ENCODE measurements around the gene MN1.
"Not testable (repeated sequence)": the region's sequence is repeated elsewhere in the genome, so short reads cannot be mapped to it uniquely, and the experiment has no call there.

The MN1 gene

DNA sequence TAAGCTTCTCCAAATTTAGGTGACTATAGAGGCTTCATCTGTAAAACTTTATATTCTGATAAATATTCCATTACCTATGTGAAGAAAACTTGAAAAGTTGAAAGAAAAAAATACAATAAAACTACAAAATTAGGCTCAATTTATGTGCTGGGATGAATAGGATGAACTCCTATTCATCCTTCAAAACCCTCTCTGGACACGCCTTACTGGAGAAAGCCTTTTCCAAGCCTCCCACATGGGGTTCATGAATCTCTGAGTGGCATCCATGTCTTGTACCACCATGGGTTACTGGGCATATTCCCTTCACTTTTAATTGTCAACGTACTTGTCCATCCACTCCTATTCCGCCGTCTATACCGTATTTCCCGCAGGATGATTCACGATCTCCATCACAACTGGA, 55.7 kb downstream of the MN1 start:
- in situ Hi-C loops (cut with MboI; ENCODE audit: low sequenced_read_pairs) = no loop called here

DNA sequence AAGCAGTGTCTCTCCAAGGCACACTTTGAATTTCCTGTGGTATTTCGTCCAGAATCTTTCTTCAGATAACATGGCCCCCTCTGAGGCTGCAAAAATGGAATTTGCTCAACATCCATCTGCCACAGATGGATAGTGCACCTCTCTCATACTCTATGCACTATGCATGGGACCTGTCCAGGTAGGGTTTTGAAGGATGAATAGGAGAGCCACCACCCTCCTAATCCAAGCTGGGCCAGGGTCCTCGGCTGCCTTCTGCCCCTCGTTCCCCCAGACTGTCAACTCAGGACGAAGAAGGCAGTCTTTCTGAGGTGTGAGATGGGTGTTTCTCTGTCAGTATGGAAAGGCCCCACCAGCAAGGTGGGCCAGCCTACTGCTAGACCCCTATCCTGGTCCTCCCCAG, 56.4 kb downstream of the MN1 start:
- in situ Hi-C loops (cut with MboI; ENCODE audit: low sequenced_read_pairs) = no loop called here

DNA sequence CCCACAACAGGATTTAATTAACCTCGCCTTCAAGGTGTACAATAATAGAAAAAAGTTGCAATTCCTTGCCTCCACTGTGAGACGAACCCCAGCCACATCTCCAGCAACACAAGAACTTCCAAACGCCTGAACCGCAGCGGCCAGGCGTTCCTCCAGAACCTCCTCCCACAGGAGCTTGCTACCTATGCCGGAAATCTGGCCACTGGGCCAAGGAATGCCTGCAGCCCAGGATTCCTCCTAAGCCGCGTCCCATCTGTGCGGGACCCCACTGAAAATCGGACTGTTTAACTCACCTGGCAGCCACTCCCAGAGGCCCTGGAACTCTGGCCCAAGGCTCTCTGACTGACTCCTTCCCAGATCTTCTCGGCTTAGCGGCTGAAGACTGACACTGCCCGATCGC, 57.5 kb downstream of the MN1 start:
- in situ Hi-C loops (cut with MboI; ENCODE audit: low sequenced_read_pairs) = not testable (repeated sequence)

DNA sequence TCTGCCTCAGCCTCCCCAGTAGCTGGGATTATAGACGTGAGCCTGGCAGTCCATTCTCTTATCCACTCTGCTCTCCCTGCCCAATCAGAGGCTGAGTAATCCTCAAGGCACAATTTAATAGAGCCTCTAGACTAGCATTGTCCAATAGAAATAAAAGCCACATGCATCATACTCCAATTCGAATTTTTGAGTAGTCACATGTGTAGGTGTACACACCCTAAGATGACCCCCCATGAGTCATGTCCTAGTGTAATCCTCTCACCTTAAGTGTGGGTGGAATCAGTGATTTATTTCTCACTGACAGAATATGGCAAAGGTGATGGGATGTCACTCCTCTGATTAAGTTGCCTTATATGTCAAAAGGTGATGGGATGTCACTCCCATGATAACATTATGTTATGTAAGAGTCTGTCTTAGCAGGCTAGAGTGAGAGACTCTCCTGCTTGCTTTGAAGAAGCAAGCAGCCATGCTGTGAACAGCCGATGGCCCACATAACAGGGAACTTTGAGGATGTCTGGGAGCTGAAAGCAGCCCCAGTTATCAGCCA, 61.3 kb downstream of the MN1 start:
- in situ Hi-C loops (cut with MboI; ENCODE audit: low sequenced_read_pairs) = no loop called here

DNA sequence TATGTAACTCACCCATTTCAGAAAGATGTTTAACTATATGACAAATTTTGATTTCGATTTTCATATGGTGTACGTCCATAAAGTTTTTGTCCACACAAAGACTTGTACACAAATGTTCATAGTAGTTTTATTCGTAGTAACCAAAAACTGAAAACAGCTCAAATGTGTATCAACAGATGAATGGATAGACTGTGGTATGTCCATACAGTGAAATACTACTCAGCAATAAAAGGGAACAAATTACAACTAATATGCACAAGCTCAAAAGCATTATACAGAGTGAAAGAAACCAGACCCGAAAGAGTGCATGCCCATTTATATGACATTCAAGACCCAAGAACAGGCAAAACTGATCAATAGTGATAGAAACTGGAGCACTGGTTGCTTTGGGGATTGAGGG, 64.0 kb downstream of the MN1 start:
- in situ Hi-C loops (cut with MboI; ENCODE audit: low sequenced_read_pairs) = no loop called here

DNA sequence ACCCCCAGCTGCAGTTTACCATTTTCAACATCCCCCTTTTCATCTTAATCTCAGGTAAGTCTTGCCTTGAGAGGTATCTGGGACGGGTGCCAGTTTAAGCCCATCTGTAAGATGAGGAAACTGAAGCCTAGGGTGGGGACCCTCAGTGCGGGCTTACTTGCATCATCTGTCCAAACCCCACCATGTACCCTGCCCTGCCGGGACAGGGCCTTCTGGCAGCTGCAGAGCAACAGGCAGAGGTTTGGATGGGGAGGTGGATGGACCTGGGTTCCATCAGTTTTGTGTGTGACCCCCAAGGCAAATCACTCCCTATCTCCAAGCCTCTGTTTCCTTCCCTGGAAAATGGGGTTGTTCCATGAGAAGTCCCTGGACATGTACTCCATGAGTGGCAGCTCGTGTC, 67.5 kb downstream of the MN1 start:
- in situ Hi-C loops (cut with MboI; ENCODE audit: low sequenced_read_pairs) = no loop called here

DNA sequence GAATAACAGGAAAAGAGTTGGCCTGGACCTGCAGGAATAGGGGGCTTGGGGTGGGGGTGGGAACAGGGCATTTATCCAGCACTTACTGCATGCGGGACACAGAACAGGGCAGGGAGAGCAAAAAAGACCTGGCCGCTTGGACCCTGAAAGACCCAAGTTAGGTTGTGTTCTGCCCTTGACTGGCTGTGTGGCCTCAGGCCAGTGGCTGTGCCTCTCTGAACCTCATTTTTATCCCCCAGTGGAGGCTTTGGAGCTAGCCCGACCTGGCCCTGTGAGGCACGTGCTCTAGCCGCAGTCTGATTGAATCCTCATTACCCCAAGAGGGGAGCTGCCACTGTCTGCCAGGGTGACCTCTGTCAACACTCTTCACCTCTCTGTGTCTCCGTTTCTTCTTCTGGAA, 68.7 kb downstream of the MN1 start:
- in situ Hi-C loops (cut with MboI; ENCODE audit: low sequenced_read_pairs) = no loop called here

DNA sequence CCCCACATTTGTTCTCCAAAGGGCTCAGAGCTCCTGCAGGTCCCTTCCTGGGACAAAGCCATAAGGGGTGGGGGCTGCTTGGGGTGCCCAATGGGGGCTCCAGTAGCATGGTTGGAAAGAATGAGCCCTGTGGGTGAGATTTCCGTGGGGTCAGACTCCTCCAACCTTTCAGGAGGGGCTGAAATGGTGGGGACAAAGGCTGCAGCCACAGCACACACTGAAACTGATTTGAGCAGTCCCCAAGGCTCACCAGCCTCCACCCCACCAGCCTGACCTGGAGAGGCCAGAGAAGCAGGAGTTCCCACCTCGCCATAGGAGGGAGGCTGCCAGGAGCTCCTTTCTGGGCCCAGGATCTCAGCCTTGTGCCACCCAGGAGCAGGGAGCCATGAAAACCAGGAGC, 69.2 kb downstream of the MN1 start:
- in situ Hi-C loops (cut with MboI; ENCODE audit: low sequenced_read_pairs) = no loop called here

DNA sequence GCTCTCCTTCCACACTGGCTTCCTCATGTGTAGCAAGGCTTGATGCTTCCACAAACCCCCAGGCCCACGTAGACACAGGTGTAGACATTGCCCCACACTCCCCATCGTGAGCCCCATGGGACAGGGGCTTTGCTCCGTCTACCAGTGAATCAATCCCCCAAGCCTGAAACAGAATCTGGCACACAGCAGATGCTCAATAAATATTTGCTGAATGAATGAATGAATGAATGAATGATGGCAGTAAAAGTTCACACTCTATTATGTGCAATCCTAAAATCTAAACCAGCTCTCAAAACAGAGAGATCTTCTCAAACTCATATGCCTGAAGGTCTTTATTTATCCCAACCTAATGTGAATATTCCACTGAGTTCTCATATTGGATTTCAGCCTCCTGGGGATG, 69.9 kb downstream of the MN1 start:
- in situ Hi-C loops (cut with MboI; ENCODE audit: low sequenced_read_pairs) = no loop called here

DNA sequence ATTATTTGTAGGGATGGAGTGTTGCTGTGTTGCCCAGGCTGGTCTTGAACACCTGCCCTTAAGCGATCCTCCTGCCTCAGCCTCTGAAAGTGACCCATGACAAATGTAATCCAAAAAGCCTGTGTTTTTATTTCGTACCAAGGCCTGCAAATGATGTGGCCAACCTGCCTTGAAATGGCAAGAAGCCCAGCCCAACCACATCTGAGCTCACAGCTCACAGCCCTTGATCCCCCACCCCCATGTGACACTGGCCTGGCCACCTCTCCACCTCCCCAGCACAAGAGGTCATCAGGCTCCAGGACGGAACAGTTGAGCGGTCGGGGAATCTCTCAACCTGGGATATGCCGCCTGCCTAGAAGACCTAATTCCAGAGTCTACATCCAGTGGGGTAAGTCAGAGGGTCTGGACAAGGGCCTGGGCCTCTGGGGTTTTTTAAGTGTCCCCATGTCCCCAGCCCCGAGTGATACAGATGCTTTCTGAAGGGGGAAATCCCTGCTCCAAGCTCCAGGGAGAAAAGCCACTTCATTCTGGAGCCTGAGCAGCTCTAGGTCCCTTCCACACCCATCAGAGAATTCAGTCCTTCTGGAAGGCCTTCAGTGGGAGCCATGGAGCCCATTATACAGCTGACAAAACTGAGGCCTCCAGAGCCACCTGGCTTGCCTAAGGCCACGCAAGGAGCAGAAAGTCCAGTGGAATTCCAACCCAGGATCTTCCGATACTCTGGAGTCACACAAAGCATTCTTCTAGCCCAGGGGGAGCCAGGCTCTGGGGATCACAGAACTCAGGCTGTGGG, 70.7 kb downstream of the MN1 start:
- in situ Hi-C loops (cut with MboI; ENCODE audit: low sequenced_read_pairs) = no loop called here

DNA sequence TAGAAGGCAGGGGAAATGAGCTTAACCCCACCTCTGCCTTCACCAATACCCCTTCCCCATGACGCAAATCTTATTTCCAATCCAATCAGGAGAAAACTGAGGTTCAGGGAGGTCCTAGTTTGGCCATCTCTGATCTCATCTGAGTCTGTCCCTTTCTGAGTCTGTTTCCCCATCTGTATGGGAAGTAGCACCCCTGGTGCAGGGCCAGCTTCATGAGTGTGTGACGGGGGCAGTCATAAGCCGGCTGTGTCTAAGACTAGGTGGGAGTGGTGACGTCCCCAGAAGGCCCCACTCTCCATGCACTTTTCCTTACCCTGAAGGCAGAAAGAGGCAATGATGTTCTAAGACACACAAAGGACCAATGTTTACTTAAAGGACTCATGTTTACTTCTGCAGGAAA, 72.3 kb downstream of the MN1 start:
- in situ Hi-C loops (cut with MboI; ENCODE audit: low sequenced_read_pairs) = no loop called here

DNA sequence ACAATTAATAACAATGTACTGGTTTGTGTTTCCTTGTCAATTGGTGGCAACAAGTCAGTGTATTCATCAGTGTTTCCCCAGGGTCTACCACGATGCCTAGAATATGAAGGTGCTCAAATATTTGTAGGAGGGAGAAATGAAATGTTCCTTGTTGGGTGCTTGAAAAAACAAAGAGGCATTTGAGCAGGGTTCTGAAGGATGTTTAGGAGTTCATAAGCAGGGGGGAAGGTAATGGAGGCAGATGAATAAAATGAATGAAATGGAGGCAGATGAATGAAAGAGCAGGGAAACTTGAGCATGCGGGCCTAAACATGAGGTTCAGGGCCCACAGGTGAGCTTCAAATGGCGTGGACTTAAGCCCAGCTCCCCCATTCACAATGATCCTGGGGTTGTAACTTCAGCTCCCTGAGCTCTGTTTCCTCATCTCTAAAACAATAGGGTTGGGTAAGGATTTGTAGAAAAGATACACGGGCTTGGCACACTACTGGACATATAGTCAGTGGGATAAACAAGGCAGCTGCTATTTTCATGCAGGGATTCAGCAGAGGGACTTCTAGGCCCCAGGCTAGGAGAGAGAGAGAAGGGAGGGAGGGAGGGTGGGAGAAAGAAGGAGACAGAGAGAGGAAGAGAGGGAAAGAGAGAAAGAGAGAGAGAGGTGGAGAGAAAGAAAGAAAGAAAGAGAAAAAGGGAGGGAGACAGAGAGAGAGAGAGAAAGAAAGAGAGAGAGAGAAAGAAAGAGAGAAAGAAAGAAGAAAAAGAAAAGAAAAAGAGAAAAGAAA, 73.7 kb downstream of the MN1 start:
- in situ Hi-C loops (cut with MboI; ENCODE audit: low sequenced_read_pairs) = no loop called here

DNA sequence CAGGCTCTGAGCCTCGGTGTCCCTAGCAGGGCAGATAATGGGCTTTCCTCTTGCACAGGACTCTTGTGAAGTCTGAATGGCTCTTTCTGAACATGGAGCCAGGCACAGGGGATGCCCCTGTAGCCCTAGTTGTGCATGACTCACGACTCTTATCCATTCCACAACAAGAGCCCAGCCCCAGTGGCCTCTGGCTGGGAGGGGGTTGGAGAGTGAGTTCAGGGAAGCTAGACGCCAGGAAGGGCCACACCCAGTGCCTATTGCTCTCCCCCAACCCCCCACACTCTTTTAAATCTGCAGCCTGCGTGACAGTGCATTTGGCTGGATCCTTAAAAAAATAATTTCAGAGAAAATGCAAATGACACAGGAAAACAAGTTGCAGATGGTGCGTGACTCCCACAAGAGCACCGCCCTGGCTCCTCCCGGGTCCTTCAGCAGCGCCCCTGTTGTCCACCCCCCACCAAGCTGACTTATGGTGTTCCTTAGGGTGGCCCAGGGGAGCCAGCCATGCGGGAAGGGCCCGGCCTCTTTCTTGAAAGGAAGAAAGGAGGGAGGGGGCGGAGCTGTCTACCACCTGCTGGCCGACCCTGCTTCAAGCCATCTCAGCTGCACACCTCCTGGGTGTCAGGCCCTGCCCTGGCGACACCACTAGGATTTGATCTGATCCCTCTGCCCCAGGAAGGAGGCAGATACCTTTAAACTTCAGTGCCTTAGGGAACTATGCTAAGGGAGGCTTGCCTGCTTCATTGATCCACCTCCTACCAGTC, 74.7 kb downstream of the MN1 start:
- in situ Hi-C loops (cut with MboI; ENCODE audit: low sequenced_read_pairs) = no loop called here

DNA sequence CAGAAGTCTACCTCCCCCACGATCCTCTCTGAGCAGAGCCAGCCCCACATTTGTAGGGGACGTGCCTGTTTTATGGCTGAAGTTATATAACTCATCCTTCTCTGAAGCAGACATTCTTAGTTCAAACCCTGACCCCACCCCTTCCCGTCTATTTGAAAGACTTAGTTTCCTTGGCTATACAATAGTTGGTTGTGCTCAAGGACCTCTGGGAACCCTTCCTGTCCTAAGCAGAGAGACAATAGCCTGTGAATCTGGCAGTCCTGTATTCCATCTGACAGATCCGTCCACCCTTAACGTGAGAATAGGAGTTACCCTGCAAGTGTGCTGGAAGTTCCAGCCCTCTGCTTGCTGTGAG, 75.2 kb downstream of the MN1 start:
- in situ Hi-C loops (cut with MboI; ENCODE audit: low sequenced_read_pairs) = no loop called here

DNA sequence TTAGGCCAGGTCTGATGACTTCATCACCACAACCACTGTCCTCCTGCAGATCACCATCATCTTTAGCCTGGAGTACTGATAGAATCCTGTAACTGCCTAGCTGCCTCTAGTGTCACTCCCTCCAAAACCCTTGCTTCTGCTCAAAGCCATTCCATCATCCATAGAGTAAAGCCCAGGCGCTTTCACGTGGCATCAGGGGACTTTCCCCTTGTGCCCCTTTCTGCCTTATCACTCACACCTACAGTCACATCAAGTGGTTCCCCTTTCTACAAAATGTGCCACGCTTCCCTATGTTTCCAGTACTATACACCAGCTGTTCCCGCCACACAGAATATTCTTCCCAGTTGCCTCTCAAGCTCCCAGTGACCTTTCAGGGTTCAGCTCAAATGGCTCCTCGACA, 75.9 kb downstream of the MN1 start:
- in situ Hi-C loops (cut with MboI; ENCODE audit: low sequenced_read_pairs) = no loop called here

DNA sequence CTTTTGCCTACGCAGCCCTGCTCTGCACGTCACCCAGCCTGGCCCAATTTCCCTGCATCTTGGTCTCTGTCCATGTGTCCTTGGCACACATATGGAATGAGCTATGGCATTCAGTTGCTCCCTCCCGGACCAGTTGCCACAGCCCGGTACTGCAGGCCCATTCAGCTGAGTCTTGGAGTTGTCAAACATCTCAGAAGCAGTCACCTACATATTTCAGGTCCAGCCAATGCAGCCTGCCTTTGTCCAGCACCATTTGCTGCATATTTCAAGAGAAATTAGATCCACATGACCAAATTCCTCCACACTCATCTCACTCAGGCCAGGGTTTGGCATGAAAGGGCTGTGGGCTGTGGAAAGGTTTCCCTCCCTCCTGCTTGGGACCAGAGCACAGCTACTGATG, 76.8 kb downstream of the MN1 start:
- in situ Hi-C loops (cut with MboI; ENCODE audit: low sequenced_read_pairs) = no loop called here

DNA sequence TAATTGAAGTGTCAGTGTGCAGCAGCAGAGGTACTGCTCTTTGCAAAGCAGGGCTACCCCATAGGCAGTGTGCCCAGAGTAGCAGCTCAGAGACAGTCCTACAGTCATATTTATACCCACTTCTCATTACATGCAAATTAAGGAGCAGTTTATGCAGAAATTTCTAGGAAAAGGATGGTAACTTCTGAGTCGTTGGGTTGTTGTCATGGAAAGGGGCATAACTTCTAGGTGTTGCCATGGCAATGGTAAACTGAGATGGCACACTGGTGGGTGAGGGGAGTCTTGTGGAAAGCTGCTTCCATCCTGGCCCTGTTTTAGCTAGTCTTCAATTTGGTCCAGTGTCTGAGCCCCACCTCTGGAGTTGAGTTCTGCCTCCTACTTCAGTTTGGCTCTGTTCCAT, 77.4 kb downstream of the MN1 start:
- in situ Hi-C loops (cut with MboI; ENCODE audit: low sequenced_read_pairs) = no loop called here

DNA sequence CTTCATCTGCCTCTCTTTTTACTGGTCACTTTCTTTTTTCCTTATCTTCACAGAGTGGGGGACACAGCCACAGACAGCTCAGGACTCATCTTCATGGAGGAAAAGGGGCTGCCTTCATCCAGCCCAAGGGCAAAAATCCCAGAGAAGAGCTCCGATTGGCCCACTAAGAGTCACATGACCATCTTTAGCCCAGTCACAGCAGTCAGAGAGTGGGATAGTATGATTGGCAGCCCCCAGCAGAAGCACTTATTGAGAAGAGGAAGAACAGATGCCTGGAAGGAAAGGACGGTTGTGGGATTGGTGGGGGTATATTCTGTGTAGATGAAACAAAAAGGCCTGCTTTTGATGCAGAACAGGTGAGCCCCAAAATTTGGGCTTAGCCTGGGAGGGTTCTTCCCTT, 77.8 kb downstream of the MN1 start:
- in situ Hi-C loops (cut with MboI; ENCODE audit: low sequenced_read_pairs) = no loop called here

DNA sequence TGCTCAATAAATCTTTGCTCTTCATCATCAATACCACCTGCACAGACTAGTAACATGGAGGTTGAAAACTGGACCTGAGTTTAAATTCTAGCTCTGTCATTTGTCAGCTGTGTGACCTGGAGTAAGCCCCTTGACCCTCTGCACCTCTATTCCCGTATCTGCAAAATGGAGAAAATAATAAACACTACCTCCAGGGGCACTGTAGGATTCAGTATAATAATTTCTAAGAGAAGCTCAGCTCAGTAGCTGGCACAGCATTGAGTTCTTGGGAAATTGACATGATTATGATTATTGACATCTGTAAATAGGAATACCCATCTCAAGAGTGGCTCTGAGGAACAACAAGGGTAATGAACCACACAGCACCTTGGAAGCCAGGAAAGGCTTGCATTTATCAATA, 78.4 kb downstream of the MN1 start:
- in situ Hi-C loops (cut with MboI; ENCODE audit: low sequenced_read_pairs) = no loop called here

DNA sequence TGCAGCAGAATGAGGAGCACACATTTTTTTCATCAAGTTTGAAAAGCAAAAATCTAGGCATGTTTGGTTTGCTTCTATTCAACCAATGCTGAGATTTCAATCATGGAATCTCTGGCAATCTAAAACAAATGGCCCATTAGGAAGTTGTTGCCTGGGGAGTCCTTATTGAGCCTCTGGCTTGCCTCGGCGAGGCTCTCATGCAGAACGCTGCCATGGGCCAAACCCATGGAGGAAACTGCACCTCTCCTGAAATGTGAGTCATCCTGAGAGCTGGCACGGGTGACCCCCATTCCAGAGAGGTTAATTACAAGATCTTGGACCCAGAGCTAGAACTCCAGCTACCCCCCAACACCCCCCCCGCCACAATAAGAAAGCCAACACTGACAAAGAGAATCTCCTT, 80.7 kb downstream of the MN1 start:
- in situ Hi-C loops (cut with MboI; ENCODE audit: low sequenced_read_pairs) = no loop called here

DNA sequence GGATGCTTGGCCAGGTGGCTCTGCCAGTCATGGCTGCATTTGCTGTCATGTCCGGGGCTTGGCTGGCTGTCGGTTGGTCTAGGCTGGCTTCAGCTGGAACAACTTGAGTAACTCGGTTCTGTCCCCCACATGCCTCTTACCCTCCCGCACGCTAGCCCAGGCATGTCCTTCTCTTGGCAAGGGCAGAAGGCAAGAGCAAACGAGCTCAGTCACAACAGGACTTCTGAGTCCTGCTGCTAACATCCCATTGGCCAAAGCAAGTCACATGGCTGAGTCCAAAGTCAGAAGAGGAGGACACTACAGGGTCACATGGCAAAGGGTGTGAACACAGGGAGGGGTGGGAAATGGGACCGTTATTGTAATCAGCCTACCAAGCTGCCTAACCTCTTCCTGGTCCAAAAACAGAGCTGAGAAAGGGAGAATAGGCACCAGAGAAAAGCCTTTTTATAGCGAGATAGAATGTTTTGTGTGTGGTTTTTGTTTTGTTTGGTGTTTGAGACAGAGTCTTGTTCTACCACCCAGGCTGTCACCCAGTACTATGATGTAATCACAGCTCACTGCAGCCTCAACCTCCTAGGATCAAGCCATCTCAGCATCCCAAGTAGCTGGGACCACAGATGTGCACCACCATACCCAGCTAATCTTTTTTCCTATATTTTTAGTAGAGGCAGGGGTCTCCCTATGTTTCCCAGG, 81.9 kb downstream of the MN1 start:
- in situ Hi-C loops (cut with MboI; ENCODE audit: low sequenced_read_pairs) = no loop called here

Measured in HL-60/S4 treated with phorbol 12-myristate 13-acetate at 8.2 ng/mL for 4 days and 3 days (cell line).